K562 (cell line): ENCODE data around the gene PIGH. TPM values are rescaled to one million over a fixed set of nuclear protein-coding genes. Genes with fewer than 3 reads are reported as not detected.

Experiments used
- ARHGAP35 ChIP-seq: fragments of 450-650 bp; IDR thresholded peaks from 2 replicates; pipeline ENCODE4 v1.6.1; 2018; ENCODE audit not compliant: partially characterized antibody
- CTCF ChIP-seq, 3 experiments: IDR thresholded peaks in 2 of 3; conservative IDR thresholded peaks in 1 of 3; 2 replicates each; pipeline ENCODE4 v1.5.1; 2011 to 2012; ENCODE audit warnings: low read length in 3 of 3, mild to moderate bottlenecking in 3 of 3, control low read depth in 2 of 3, improper control_type of control experiment in 1 of 3, inconsistent platforms in 1 of 3, low read depth in 1 of 3, mixed read lengths in 1 of 3, moderate library complexity in 1 of 3; ENCODE audit not compliant: insufficient read depth in 2 of 3
- DIDO1 ChIP-seq: fragments of 450-650 bp; IDR thresholded peaks from 2 replicates; pipeline ENCODE4 v1.6.1; 2016; ENCODE audit warnings: low read depth, missing biosample characterization, missing genetic modification characterization
- ETS2 ChIP-seq: IDR thresholded peaks from 2 replicates; pipeline ENCODE4 v1.6.1; 2016; ENCODE audit warnings: borderline replicate concordance, missing genetic modification characterization, mild to moderate bottlenecking, moderate library complexity, missing compliant biosample characterization; ENCODE audit not compliant: poor library complexity, severe bottlenecking
- FOS ChIP-seq: IDR thresholded peaks from 3 replicates; pipeline ENCODE4 v1.6.1; 2011; ENCODE audit not compliant: insufficient read length; ENCODE audit errors: extremely low read depth
- FOSL1 ChIP-seq: fragments of 200-800 bp; sonication (Bioruptor generic); conservative IDR thresholded peaks from 2 replicates; pipeline ENCODE4 v1.6.1; 2016; ENCODE audit warnings: missing genetic modification characterization, missing compliant biosample characterization
- GABPB1 ChIP-seq: sonication (generic); formaldehyde crosslinking; IDR thresholded peaks from 2 replicates; pipeline ENCODE4 v1.8.0; 2022; ENCODE audit warnings: mild to moderate bottlenecking, missing genetic modification reagents
- HNRNPUL1 ChIP-seq: fragments of 200-400 bp; formaldehyde crosslinking; IDR thresholded peaks from 2 replicates; pipeline ENCODE4 v1.6.1; 2017; ENCODE audit warnings: low read length
- JUNB ChIP-seq: fragments of 450-650 bp; formaldehyde crosslinking; conservative IDR thresholded peaks from 2 replicates; pipeline ENCODE4 v1.4.0; 2020; ENCODE audit warnings: mild to moderate bottlenecking
- MEIS2 ChIP-seq: fragments of 450-650 bp; IDR thresholded peaks from 2 replicates; pipeline ENCODE4 v1.6.1; 2014; ENCODE audit warnings: mild to moderate bottlenecking; ENCODE audit not compliant: partially characterized antibody
- MIER1 ChIP-seq: fragments of 450-650 bp; IDR thresholded peaks from 2 replicates; pipeline ENCODE4 v1.6.1; 2016; ENCODE audit warnings: antibody characterized with exemption, mild to moderate bottlenecking, low read depth
- NCOA1 ChIP-seq: fragments of 450-650 bp; IDR thresholded peaks from 2 replicates; pipeline ENCODE4 v1.6.1; 2016; ENCODE audit warnings: low read depth
- PHTF2 ChIP-seq: fragments of 250-450 bp; sonication (Bioruptor Pico); IDR thresholded peaks from 2 replicates; pipeline ENCODE4 v1.5.0; 2021; ENCODE audit warnings: mild to moderate bottlenecking
- RBM15 ChIP-seq: fragments of 200-400 bp; formaldehyde crosslinking; IDR thresholded peaks from 2 replicates; pipeline ENCODE4 v1.6.1; 2018; ENCODE audit warnings: mild to moderate bottlenecking, low read length, moderate library complexity; ENCODE audit not compliant: insufficient read depth
- SP1 ChIP-seq: sonication (generic); formaldehyde crosslinking; IDR thresholded peaks from 2 replicates; pipeline ENCODE4 v1.8.1; 2022; ENCODE audit warnings: mild to moderate bottlenecking, missing genetic modification reagents
- SRF ChIP-seq, 2 experiments: fragments of 250-450, 450-650 bp in 1 of 2; sonication (Bioruptor Pico) in 1 of 2; sonication (generic) in 1 of 2; formaldehyde crosslinking; IDR thresholded peaks; 2 replicates each; pipeline versions ENCODE4 v1.5.0 to v1.5.1; 2020 to 2022; ENCODE audit warnings: mild to moderate bottlenecking in 1 of 2, missing genetic modification reagents in 1 of 2
- TEAD2 ChIP-seq: fragments of 450-650 bp; IDR thresholded peaks from 2 replicates; pipeline ENCODE4 v1.6.1; 2016; ENCODE audit warnings: missing genetic modification characterization, control low read depth, missing compliant biosample characterization
- ZFP1 ChIP-seq: fragments of 450-650 bp; formaldehyde crosslinking; IDR thresholded peaks from 2 replicates; pipeline ENCODE4 v1.4.0; 2020; ENCODE audit warnings: mild to moderate bottlenecking, mixed read lengths
- ZNF232 ChIP-seq: sonication (generic); formaldehyde crosslinking; IDR thresholded peaks from 2 replicates; pipeline ENCODE4 v1.8.0; 2022; ENCODE audit warnings: mild to moderate bottlenecking, missing genetic modification reagents
- ZNF592 ChIP-seq: fragments of 450-650 bp; IDR thresholded peaks from 2 replicates; pipeline ENCODE4 v1.6.1; 2017; ENCODE audit warnings: antibody characterized with exemption, mild to moderate bottlenecking
- ZNF668 ChIP-seq: fragments of 250-450 bp; sonication (Bioruptor Pico); IDR thresholded peaks from 2 replicates; pipeline ENCODE4 v1.8.0; 2022; ENCODE audit warnings: mild to moderate bottlenecking, inconsistent platforms
- polyA plus RNA-seq, 8 experiments: library from polyadenylated mRNA; depleted of rRNA in 4 of 8; stranded (reverse) in 5 of 8; unstranded in 3 of 8; fragments of >200 nt; fragmentation: Nextera tagmentation in 2 of 8; fragmentation: Illumina TruSeq in 1 of 8; extraction: Ambion mirVana in 2 of 8; extraction: Trizol in 1 of 8; gene quantifications; 2 replicates each; pipeline versions ENCODE4 v1.2.1 to v1.2.3, GENCODE V29; 2011 to 2014; ENCODE audit warnings: inconsistent platforms in 1 of 8, missing spikeins in 1 of 8
- total RNA-seq, 7 experiments: library from RNA; depleted of rRNA in 6 of 7; stranded (reverse); fragments of >200 nt in 6 of 7; fragmentation: Illumina TruSeq in 2 of 7; extraction: Trizol in 2 of 7; gene quantifications; 2 replicates each; pipeline versions ENCODE4 v1.2.1 to v1.2.3, GENCODE V29; 2011 to 2021; ENCODE audit warnings: low replicate concordance in 1 of 7

PIGH gene
- total and polyA plus RNA-seq, 9 of the 15 experiments (the other 6 are each of a cell fraction or from before 2014, with no cell fraction given) = 21.1 to 53.4 (median 24.7) TPM

GRCh38 chr14:67599698-67600561, at the start of gene PIGH (continued):
- TF ChIP-seq ZNF668 = no peak
- TF ChIP-seq GABPB1 (CRISPR knock-in tag) = peak; percentile 84
- no peak for TF ChIP-seq ZFP1 (CRISPR knock-in tag)
- TF ChIP-seq TEAD2 = no peak
- TF ChIP-seq ZNF592 = peak; percentile 72; the same call in 1 of the 2 replicates
- TF ChIP-seq FOSL1 (tag) = no peak
- TF ChIP-seq FOS = no peak
- no peak for TF ChIP-seq NCOA1
- no peak for TF ChIP-seq DIDO1 (tag)
- TF ChIP-seq ZNF232 = no peak
- TF ChIP-seq JUNB (CRISPR knock-in tag) = no peak
- no peak for TF ChIP-seq SRF (CRISPR knock-in tag; IDR thresholded peaks at IDR 0.05)
- TF ChIP-seq MIER1 = no peak
- peak; percentile 81 for TF ChIP-seq MEIS2
- TF ChIP-seq CTCF (IDR thresholded peaks at IDR 0.05 in 2 of 3, conservative IDR thresholded peaks at IDR 0.05 in 1 of 3; ENCODE audit: insufficient read depth in 2 of 3, low read depth in 1 of 3, low read length in 3 of 3) = peak; percentile 69 to 97 (median 81)
- TF ChIP-seq PHTF2 (CRISPR knock-in tag) = no peak
- no peak for TF ChIP-seq ARHGAP35
- TF ChIP-seq RBM15 = no peak
- no peak for TF ChIP-seq ETS2 (tag)
- peak; percentile 65; the same call in 1 of the 2 replicates for TF ChIP-seq SP1 (CRISPR knock-in tag)
- TF ChIP-seq HNRNPUL1 = no peak
